Measurements from ENCODE around the gene MND1.

Gene MND1

DNA sequence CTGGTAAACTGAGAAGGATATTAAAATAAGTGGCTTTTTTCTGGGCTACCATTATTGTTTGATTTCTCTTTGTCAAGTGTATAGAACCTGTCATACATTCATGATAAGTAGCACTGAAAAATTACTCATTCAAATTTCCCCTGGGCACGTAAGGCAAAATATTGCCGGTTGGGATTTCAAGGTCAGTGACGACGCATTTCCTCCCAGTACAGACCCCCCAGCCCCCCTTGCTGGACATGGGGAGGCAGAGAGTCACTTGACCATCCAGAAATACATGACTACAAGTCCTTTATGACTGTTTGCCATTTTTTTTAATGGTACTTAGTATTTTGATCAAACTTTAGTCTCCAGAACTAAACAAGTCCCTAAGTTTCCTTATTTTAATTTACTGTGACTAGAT lies 6.8 kb upstream of the MND1 start:
- H3K4me2 ChIP-seq (ENCODE audit: low read length): peak overlapping the region; percentile 0
- H3K36me3 ChIP-seq (ENCODE audit: control insufficient read depth, low read length): no peaks in the 10 kb centered on the region; the same call in 1 of the 2 replicates
- H3K9me3 ChIP-seq (ENCODE audit: control insufficient read depth, insufficient read depth, low read length): no peaks in the 10 kb centered on the region
- no peak for TF ChIP-seq EZH2phosphoT487 (IDR thresholded peaks at IDR 0.05; ENCODE audit: borderline replicate concordance, low read length)
- TF ChIP-seq CTCF (IDR thresholded peaks at IDR 0.05; ENCODE audit: low read depth, low read length, poor library complexity, severe bottlenecking): no peak
- H3K4me1 ChIP-seq (ENCODE audit: control insufficient read depth, low read length): peaks cover 48% of the 10 kb centered on the region
- H3K27me3 ChIP-seq (ENCODE audit: control insufficient read depth, low read length): no peaks in the 10 kb centered on the region
- peaks cover 3% of the 10 kb centered on the region for H3F3A ChIP-seq (ENCODE audit: control insufficient read depth, insufficient read depth)
- no peaks in the 10 kb centered on the region for H4K20me1 ChIP-seq (ENCODE audit: control insufficient read depth, insufficient read depth, low read depth, low read length)
- H3K4me3 ChIP-seq (ENCODE audit: low read length): no peak overlapping the region
- no peaks in the 10 kb centered on the region for H3K9me2 ChIP-seq (replicated peaks; ENCODE audit: control insufficient read depth, low read length)
- H3K79me2 ChIP-seq (ENCODE audit: control insufficient read depth, low read length): peaks cover 34% of the 10 kb centered on the region
- no peak overlapping the region for H3K27ac ChIP-seq (ENCODE audit: low read depth, low read length)

GRCh38 chr4:153341575-153342090 lies 2.9 kb upstream of the MND1 start:
- no peaks in the 10 kb centered on the region for H3K9me2 ChIP-seq (replicated peaks; ENCODE audit: control insufficient read depth, low read length)
- H3K4me2 ChIP-seq (ENCODE audit: low read length): peak overlapping the region; percentile 93
- no peaks in the 10 kb centered on the region for H3K9me3 ChIP-seq (ENCODE audit: control insufficient read depth, insufficient read depth, low read length)
- TF ChIP-seq CTCF (IDR thresholded peaks at IDR 0.05; ENCODE audit: low read depth, low read length, poor library complexity, severe bottlenecking): no peak
- no peak for TF ChIP-seq EZH2phosphoT487 (IDR thresholded peaks at IDR 0.05; ENCODE audit: borderline replicate concordance, low read length)
- peaks cover 27% of the 10 kb centered on the region for H3F3A ChIP-seq (ENCODE audit: control insufficient read depth, insufficient read depth)
- H3K27ac ChIP-seq (ENCODE audit: low read depth, low read length): peak overlapping the region; percentile 100
- H3K79me2 ChIP-seq (ENCODE audit: control insufficient read depth, low read length): peaks cover 56% of the 10 kb centered on the region
- no peaks in the 10 kb centered on the region for H3K27me3 ChIP-seq (ENCODE audit: control insufficient read depth, low read length)
- peaks cover 17% of the 10 kb centered on the region for H3K36me3 ChIP-seq (ENCODE audit: control insufficient read depth, low read length)
- peaks cover 77% of the 10 kb centered on the region for H3K4me1 ChIP-seq (ENCODE audit: control insufficient read depth, low read length)
- no peaks in the 10 kb centered on the region for H4K20me1 ChIP-seq (ENCODE audit: control insufficient read depth, insufficient read depth, low read depth, low read length)
- peak overlapping the region; percentile 74 for H3K4me3 ChIP-seq (ENCODE audit: low read length)

DNA sequence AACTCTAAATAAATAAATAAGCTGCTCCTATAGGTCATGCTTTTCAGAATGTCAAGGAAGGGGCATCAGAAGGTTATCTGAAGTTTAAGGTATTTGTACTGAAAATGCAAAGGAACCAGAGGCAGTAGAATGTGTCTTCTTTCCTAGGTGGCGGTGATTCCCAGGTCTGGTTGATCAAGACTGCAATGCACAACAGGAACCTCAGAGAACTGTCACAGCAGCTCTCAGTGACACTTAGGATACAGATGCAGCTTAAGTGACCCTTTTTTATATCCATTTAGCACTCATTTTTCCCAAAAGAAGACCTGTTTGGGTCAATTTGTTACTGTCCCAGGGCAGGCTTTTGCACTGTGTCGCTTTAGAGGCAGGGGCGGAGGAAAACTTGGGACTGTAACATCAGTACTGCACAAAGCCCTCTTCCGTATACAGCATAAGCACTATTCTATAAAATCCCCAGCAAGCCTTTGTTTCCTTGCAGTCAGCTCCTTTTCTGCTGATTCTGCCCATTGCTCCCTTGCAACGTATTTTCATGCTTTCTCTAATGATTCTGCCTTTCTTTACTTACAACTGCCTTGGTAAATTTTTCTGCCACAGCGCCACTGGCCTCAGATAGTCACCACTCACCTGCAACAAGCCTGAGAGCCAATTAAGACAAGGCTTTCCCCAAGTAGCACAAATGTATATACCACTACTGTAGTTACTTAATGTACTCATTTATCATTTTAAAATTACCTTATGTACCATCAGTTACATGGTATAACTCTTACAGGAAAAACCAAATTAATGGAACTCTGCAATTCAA lies 1.5 kb upstream of the MND1 start:
- Histone ChIP-seq H3K4me2 (ENCODE audit: low read length) (peak overlapping the region; percentile 93), H3K9me2 (replicated peaks; ENCODE audit: control insufficient read depth, low read length) (no peaks in the 10 kb centered on the region), H3K36me3 (ENCODE audit: control insufficient read depth, low read length) (peaks cover 28% of the 10 kb centered on the region), H3K4me1 (ENCODE audit: control insufficient read depth, low read length) (peaks cover 87% of the 10 kb centered on the region), H3F3A (ENCODE audit: control insufficient read depth, insufficient read depth) (peaks cover 38% of the 10 kb centered on the region), H3K4me3 (ENCODE audit: low read length) (peak overlapping the region; percentile 74), H3K9me3 (ENCODE audit: control insufficient read depth, insufficient read depth, low read length) (no peaks in the 10 kb centered on the region), H4K20me1 (ENCODE audit: control insufficient read depth, insufficient read depth, low read depth, low read length) (no peaks in the 10 kb centered on the region), H3K27ac (ENCODE audit: low read depth, low read length) (peak overlapping the region; percentile 100), H3K79me2 (ENCODE audit: control insufficient read depth, low read length) (peaks cover 68% of the 10 kb centered on the region), H3K27me3 (ENCODE audit: control insufficient read depth, low read length) (no peaks in the 10 kb centered on the region)
- TF ChIP-seq EZH2phosphoT487 (IDR thresholded peaks at IDR 0.05; ENCODE audit: borderline replicate concordance, low read length) (no peak), CTCF (IDR thresholded peaks at IDR 0.05; ENCODE audit: low read depth, low read length, poor library complexity, severe bottlenecking) (no peak)

All from DOHH2 (cell line).